HG03460 (cell line): Measurements from ENCODE around the gene GPR132.

Source experiments
- ATAC-seq: cut with Tn5 transposase; IDR thresholded peaks from one replicate; pipeline ENCODE4 v1.9.1; 2021; ENCODE audit not compliant: unreplicated experiment

Gene GPR132

GRCh38 chr14:105063056-105063455 is 2.2 kb downstream of the GPR132 start:
- ATAC-seq = no peak

DNA sequence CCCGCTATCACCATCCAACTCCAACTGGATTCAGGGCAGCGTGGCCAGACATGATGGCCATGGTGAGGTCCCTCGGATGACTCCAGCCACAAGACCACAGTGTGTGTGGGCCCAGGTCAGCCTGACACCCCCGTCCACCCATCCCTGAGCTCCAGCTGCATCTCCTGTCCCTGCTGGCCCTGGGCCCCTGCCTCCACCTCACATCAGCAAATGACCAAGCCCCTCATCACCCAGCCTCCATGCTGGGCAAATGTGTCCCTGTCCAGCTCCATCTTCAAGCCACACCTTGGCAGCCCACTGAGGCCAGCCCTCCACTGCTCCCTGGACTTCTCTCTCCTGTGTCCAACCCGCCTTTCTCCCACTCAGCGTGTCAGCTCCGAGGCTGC is 3.2 kb downstream of the GPR132 start:
- no peak for ATAC-seq

DNA sequence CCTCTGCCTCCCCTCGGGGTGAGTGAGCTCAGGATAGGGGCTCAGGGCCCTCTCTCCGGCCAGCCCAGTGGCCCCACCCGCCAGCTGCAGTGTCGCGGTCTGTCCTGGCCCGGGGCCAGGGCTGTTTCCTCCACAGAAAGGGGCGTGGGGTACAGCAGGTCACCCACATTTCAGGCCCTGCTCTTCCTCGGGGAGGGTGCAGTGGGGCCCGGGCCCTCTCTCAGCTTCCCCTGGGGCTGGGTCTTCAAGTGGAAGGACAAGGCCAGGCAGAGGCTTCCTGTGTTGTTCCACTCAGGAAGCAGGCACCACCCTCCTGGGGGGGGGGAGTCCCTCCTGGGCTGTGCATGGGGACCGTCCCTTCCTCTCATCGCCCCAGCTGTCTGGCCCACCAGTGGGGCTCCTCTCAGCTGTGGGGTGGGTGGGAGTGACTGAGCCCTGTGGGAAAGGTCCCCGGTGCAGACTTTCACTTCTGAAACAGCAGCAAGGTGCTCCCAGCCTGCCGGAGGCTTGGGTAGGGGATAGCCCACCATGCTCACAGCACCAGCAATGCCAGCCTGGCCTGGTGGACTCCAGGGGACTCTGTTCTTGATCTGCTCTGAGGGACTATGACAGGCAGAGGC is 3.7 kb downstream of the GPR132 start:
- ATAC-seq = peak; percentile 31

DNA sequence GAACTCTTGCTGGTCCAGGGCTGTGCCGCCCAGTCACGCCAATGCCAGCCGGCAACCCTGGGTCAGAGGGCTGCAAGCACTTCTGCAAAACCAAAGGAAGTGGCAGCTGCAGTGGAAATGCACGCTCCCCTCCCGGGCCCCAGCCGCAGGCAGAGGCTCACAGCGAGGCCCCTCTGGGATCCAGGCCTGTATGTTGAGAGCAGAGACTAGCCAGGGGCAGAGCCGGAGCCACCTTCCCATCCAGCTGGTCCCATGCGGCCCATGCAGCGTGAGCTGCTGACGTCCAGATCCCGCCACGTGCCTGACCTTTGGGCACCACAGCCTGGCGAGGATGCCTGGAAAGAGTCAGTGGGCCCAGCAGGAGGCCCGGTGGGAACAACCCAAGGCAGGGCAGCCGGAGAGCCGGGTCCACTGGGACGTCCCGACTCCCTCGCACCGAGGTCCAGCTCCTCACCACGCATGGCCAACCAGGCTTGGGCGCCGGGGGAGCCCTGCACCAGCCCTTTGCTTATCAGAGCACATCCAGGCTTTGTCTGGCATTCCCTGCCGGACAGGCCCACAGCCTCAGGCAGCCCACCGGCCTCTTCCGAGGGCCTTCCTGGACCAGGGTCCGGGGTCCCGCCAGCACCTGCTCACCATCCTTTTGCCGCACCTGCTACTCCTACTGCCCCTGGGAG is 4.3 kb downstream of the GPR132 start:
- no peak for ATAC-seq

DNA sequence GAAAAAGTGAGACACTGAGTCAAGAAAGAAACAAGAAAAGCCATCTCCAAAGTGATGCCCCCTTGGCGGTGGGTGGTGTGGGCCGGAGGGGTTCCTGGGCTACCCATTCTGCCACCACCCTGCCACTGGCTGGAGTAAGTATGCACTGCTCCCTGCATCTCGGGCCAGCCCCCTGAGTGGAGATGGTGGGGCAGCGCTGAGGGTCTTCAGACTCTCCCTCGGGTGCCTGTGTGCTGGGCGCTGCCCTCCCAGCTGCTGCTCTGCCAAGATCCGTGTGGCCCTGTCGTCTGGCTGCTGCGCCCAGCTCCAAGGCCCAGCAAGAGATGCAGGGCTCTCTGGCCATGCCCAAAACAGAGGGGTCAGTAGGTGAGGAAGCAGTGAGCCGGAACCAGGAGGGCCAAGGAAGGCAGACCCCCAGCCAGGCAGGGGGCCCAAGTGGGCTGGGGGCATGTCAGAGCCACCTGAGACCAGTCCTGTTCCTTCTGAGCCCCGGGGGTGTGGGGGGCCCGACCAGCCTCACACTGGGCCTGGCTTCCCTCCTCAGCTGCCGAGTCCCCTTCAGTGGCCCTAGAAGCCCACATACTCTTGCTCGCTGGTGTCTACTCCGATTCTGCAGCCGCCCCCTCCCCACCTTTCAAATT is 5.2 kb downstream of the GPR132 start:
- ATAC-seq = no peak

DNA sequence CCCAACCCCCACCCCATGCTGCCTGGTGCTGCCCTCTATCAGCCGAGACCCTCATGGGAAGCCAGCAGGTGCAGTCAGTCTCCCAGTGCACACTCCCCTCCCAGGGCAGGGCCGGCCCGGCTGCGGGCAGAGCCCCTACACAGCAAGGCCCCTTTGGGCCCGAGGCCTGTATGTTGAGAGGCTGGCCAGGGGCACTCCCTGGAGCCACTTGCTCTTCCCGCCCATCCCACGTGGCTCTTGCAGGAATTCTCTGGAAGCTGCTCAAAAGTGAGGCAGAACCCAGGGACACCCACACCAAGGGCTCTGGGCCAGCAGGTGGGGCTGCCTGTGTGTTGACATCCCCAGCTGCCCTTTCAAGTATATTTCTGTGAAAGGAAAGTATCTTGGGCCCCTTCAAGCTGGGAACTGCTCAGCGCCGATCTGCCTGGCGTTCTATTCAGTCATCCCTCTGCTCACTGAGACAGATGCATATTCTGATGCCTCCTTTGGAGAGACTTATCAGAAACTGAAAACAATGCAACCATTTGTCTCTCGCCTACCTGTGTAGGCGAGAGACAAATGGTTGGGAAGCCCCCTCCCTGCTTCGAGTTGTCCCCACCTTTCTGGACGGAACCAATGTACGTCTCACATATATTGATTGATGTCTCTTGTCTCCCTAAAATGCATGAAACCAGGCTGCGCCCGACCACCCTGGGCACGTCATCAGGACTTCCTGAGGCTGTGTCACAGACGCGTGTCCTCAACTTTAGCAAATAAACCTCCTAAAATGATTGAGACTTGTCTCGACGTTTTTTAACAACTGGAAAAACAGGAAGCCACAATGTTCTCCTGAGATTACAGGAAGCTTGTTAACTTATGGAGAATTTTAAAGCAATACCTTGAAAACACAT is 6.0 kb downstream of the GPR132 start:
- ATAC-seq = no peak

- ATAC-seq = no peak
These were observed 6.7 kb downstream of the GPR132 start for GRCh38 chr14:105058521-105059034.

DNA sequence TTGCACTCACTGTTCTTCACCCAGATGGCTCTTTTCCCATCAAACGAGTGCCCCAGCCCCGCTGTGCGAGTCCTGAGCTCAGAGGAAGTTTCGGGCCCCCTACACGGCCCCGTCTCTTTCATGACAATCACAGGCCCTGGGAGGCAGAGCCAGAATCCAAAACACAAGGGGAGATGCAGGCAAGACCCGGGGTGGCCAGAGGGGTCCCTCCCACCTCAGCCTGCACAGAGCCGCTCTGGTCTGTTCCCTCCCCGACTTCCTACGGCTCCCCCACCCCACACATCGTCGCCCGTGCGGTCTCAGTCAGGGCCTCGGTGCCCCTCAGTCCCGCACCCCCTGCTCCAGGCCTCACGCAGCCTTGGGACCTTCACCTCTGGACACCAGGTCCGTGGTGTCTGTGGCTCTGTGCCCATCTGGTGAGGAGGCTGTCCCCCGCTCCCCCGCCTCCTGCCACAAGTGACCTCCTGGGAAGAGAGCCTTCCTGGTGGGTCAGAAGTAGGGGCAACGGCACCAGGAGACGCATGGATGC is 8.9 kb downstream of the GPR132 start:
- ATAC-seq = no peak

DNA sequence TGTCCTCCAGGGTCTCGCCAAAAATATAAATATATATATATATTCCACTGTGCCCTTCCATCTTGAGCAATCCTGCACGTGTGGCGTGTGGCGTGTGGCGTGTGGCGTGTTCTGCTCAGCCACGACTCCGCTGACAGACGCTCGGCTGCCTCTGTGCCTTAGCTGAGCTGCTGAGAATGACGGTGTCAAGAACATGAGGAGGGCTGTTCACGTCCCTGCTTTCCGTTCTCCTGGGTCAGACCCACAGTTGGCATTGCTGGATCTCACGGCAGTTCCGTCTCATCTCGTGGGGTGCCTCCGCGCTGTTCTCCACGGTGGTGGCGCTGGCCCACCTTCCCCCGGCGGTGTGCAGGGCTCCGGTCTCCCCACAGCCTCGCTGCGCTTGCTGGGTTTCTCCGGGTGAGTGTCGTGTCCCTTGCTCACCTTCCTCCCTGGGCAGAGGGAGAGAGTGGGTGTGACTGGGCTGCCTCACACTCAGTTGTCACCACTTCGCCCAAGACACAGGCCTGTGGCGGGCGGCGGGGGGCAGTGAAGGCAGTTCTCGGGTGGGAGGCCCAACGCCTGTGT is 9.4 kb downstream of the GPR132 start:
- ATAC-seq = no peak

GRCh38 chr14:105055334-105055733 is 9.9 kb downstream of the GPR132 start:
- no peak for ATAC-seq

DNA sequence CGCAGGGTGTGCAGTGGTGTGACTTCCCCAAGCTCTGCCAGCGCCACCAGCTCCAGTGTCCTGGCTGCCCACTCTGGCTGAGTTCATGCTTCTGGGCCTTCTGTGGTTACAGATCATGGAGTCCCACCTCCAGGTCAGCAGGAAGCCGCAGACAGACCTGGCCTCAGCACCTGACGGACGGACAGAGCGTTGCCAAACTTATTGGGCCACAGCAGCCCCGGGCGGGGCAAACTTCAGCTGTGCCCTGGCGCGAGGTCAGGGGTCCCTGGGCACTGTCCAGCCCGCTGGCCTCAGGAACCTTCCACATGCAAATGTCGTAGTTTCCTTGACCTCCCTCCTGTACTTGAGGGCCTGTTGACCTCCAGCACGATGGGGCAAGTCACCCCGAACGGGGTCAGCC is 11.2 kb downstream of the GPR132 start:
- no peak for ATAC-seq

- no peak for ATAC-seq
These were observed 11.8 kb downstream of the GPR132 start for GRCh38 chr14:105053421-105053820.

DNA sequence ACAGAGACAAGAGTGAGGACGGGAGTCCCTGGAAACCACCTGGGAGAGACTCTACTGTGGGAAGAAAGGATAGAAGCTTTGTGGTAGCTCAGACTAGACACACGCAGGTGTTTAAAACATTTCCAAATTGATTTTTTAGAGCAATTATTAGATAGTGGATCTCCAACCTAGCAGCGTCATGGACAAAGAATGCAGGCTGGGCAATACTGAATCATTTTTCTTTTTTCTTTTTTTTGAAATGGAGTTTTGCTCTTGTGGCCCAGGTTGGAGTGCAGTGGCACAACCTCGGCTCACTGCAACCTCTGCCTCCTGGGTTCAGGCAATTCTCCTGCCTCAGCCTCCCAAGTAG is 13.1 kb downstream of the GPR132 start:
- no peak for ATAC-seq

- ATAC-seq = no peak
These were observed 13.8 kb downstream of the GPR132 start for GRCh38 chr14:105051182-105052109.

- ATAC-seq = no peak
These were observed 14.7 kb downstream of the GPR132 start for GRCh38 chr14:105050551-105050897.

DNA sequence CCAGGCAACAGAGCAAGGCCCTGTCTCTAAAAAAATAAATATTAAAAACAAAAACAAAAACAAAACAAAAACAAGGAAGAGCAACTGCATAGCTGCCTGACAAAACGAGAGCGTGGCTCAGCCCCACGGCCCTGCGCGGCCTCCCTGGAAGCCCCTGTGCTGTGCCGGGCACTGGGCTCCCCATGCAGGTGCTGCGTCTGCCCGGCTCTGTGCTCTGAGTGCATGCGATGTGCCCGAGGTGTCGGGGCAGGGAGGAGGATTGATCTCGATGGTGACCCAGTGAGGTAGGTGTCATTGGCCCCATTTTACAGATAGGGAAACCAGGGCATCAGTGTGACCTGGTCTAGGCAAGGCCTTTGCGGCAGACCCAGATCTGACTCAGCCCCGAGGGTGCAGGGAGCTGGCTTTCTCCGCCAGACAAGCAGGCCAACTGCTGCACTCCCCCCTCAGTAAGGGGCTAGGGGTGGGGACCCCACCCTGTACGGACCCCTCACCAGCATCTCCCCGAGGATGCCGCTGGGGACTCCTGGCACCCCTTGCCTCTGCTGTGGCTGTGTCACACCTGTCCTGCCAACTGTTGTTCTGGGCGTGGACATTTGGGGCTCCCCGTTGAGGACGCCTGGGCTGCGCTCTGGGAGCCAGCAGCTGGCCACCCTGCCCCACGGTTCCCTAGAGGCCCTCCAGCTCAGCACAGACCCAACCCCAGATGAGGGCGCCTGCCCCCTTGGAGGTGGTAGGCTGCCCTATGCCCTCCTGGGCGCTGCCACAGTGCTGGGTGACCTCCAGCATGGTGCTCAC is 15.3 kb downstream of the GPR132 start:
- no peak for ATAC-seq

DNA sequence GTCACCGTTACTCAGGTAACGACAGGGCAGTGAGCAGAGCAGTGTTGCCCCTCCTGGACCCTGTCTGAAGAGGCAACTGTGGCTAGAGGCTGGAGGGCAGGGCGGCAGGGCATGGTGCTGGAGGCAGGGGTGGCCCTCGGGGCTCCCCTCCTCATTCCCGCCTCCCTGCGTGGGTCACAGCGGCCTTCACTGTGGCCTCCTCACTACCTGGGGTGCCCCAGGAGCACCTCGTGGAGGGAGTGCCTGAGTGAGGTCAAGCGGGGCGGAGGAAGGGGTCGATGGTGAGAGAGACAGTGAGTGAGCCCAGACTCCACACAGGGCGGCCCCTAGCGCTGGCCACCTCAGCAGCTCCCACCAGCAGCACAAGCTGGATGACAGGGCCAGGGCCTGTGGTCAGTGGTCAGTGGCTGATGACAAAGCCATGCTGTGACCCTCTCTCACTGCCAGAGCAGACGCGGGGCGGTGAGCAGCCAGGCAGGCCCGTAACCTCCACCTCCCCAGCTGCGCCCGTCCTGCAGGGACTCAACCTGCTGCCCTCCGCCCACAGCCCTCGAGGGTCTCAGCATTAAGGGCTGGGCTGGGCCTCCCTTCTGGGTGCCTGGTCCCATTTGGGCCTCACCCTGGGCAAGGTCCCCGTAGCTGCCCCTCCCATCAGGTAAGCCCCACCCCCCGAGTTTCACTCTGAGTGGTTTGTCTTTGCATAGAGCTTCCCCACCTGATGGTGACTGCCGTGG is 17.8 kb downstream of the GPR132 start:
- no peak for ATAC-seq

DNA sequence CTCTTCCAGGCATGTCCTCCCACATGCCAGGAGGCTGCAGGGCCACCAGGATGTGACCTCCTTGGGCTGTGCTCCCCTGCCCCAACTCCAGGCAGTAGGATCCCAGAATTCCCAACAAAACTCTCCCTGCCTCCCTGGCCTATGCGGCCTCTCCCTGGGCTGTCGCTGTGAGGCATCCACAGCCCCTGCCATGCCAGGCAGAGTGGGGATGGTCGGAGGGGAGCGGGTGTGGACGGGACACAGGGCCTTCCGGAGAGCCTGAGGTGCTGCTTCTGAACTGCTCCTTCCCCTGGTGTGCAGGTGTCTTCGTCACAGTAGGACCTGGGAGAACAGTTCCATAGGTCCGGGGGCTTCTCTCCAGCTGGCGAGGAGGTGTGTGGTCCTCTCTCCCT is 18.3 kb downstream of the GPR132 start:
- no peak for ATAC-seq
